ENCODE measurements around the gene STX12.
A peak's percentile ranks its signal among the peaks of the same experiment; 100 is the strongest.
"Not testable (repeated sequence)": the region's sequence is repeated elsewhere in the genome, so short reads cannot be mapped to it uniquely, and the experiment has no call there.

STX12 gene

GRCh38 chr1:27776276-27776675, 3.3 kb downstream of the STX12 start:
- not testable (repeated sequence) for DNase-seq

- DNase-seq: no peak
Observed at GRCh38 chr1:27778056-27778455, 5.0 kb downstream of the STX12 start.

GRCh38 chr1:27779122-27779521, 6.1 kb downstream of the STX12 start:
- DNase-seq: no peak

- no peak for DNase-seq
Observed at GRCh38 chr1:27782950-27783349, 9.9 kb downstream of the STX12 start.

- DNase-seq: no peak
Observed at GRCh38 chr1:27784700-27785099, 11.7 kb downstream of the STX12 start.

- no peak for DNase-seq
Observed at GRCh38 chr1:27785781-27786455, 12.9 kb downstream of the STX12 start.

- no peak for DNase-seq
Observed at GRCh38 chr1:27787895-27788294, 14.9 kb downstream of the STX12 start.

- DNase-seq: peak; percentile 10 to 33
Observed at GRCh38 chr1:27789540-27790041, 16.6 kb downstream of the STX12 start.

- not testable (repeated sequence) for DNase-seq
Observed at GRCh38 chr1:27790270-27790669, 17.3 kb downstream of the STX12 start.

- no peak for DNase-seq
Observed at GRCh38 chr1:27795601-27796000, 22.6 kb downstream of the STX12 start.

- DNase-seq: no peak
Observed at GRCh38 chr1:27804791-27805190, 31.8 kb downstream of the STX12 start.

- no peak for DNase-seq
Observed at GRCh38 chr1:27806758-27807157, 33.7 kb downstream of the STX12 start.

- DNase-seq: no peak
Observed at GRCh38 chr1:27807385-27807784, 34.4 kb downstream of the STX12 start.

GRCh38 chr1:27808131-27808530, 35.1 kb downstream of the STX12 start:
- not testable (repeated sequence) for DNase-seq

- DNase-seq: no peak
Observed at GRCh38 chr1:27809883-27810282, 36.9 kb downstream of the STX12 start.

- DNase-seq: no peak
Observed at GRCh38 chr1:27811741-27812500, 38.9 kb downstream of the STX12 start.

- DNase-seq: no peak
Observed at GRCh38 chr1:27816921-27817630, 44.1 kb downstream of the STX12 start.

- no peak for DNase-seq
Observed at GRCh38 chr1:27821761-27822315, 48.8 kb downstream of the STX12 start.

GRCh38 chr1:27823784-27824183, 50.8 kb downstream of the STX12 start:
- DNase-seq: no peak

- no peak for DNase-seq
Observed at GRCh38 chr1:27824411-27824810, 51.4 kb downstream of the STX12 start.

- DNase-seq: not testable (repeated sequence)
Observed at GRCh38 chr1:27829339-27829960, 56.4 kb downstream of the STX12 start.

- DNase-seq: peak; percentile 89
Observed at GRCh38 chr1:27830621-27831440, 57.8 kb downstream of the STX12 start, which contains the start of gene PPP1R8. PPP1R8 (plus strand) TSS chr1:27830782; CDS start chr1:27830836, 54 bp downstream.

Measured in AML-193 (cell line).